Stimulated activated CD8-positive, alpha-beta memory T cell treated with anti-CD3 and anti-CD28 coated beads, Interleukin-15, amount 100 ng/mL, for 4 hours (primary cell): Measurements from ENCODE around the gene FNBP1L.
"Not testable (repeated sequence)": the region's sequence is repeated elsewhere in the genome, so short reads cannot be mapped to it uniquely, and the experiment has no call there.

ENCODE experiments used
- DNase-seq, 2 donors: peaks; one replicate each; pipeline ENCODE4 v3.0.0-alpha.2; 2020; ENCODE audit warnings: low read depth in 2 of 2

FNBP1L gene

DNA sequence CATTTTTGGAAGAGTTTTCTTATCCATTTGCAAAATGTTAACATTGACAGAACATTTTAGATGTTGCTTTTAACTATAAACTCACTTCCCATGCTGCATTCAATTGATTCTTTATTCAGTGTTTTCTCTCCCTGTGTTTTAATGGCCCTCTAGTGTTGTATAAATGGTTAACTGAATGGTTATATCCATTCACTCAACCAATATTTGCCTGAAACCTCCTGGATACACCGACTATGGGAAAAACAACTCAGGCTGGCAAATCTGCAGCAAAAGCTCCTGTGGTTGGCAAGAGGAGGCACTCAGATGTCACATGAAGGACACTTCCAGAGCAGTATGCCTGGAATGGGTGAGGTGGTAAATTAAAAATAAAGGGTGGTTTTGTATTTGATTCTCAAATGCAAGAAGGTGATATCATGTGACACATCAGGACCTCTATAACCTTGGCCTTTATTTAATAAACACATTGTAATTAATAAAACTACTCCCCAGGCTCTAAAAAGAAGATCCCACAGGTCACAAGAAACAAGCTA is 126.1 kb downstream of the FNBP1L start:
- no peak for DNase-seq

GRCh38 chr1:93574511-93574910 is 126.6 kb downstream of the FNBP1L start:
- no peak for DNase-seq

- DNase-seq: no peak
These were observed 127.1 kb downstream of the FNBP1L start for GRCh38 chr1:93574991-93575390.

DNA sequence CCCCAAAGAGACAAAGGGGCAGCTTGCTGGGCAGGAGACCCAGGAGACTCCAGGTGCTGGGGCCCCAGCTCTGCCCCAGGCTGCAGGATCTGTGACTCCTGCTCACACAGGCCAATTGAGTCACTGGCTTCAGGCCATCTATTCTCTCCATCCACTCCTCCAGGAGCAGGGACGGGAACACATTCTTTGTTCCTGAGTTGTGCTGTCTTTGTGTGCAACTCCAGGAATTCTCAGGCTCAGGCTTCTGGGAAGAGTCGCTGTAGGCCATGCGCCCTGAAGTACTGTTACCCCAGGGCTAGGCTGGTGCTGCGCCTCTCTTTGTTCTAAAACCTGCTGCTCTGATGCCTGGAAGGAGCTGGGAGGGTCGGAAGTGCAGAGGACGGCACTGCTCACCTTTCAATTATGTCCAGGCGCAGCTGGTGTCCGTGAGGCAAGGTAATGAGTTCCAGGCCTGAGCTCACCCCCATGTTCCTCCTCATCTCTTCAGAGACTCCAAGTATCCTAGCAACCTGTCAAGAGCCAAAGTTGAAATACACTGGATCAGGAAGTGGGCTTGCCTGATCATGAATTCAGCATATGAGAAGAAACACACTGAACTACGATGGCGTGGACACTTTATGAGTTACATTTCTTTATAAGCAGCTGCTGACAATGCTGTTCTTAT is 127.8 kb downstream of the FNBP1L start:
- DNase-seq: no peak

DNA sequence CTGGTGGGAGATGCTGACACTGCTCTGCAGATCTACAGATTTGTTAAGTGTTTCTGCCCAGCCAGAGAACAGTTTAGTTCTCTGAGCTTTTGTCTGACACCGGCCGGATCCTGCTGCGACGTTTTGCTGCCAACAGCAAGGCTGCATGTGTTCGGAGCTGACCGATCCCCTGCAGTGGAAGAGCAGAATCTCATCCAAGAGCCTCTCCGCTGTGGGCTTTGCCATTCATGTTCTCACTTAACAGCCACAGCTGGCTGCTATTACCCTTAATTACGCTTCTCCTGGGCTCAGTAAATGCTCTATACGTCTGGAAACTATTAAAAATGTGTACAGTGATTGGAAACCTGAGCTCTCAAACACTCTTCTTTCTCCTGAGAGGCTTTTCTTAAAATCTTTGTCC is 128.4 kb downstream of the FNBP1L start:
- DNase-seq: no peak

- no peak for DNase-seq
These were observed 128.8 kb downstream of the FNBP1L start for GRCh38 chr1:93576746-93577145.

- DNase-seq: no peak
These were observed 129.9 kb downstream of the FNBP1L start for GRCh38 chr1:93577536-93578432.

- DNase-seq: no peak
These were observed 130.5 kb downstream of the FNBP1L start for GRCh38 chr1:93578433-93578830.

- no peak for DNase-seq
These were observed 131.2 kb downstream of the FNBP1L start for GRCh38 chr1:93578911-93579825.

GRCh38 chr1:93579891-93580290 is 132.0 kb downstream of the FNBP1L start:
- DNase-seq: no peak

- DNase-seq: no peak
These were observed 134.3 kb downstream of the FNBP1L start for GRCh38 chr1:93581917-93582850.

DNA sequence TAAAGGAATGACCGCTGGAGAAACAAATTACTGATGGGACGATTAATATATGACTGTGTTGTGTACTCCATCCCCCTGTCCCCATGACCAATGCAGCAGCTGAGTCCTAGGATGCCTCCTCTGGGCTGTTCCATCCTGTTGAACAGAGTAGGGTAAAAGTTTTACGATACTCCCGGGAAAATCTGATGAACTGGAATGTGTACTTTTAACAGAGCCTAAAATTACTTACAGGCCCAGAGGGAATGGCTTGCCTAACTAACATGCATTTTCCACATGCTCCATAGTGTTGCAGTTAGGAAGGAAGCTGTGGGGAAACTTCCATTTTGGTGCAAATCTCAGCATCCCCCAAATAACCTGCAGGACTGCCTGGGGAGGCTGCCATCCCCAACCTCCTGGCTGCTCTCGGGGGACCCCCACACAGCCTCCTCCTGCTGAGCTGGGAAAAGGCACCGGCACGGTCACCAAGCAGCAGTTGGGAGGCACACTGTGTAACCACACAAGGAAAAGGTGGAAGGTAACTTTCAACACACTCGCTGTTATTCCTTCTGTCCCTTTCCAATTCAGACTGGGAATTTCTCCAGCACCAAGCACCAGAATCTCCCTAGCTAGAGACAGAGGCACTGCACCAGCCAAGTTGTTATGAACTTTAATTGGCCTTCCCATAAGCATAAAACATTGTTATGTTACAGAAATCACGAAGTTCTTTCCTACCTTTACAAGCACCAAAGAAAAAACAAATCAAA is 136.5 kb downstream of the FNBP1L start:
- no peak for DNase-seq

- no peak for DNase-seq
These were observed 137.4 kb downstream of the FNBP1L start for GRCh38 chr1:93585059-93585966.

DNA sequence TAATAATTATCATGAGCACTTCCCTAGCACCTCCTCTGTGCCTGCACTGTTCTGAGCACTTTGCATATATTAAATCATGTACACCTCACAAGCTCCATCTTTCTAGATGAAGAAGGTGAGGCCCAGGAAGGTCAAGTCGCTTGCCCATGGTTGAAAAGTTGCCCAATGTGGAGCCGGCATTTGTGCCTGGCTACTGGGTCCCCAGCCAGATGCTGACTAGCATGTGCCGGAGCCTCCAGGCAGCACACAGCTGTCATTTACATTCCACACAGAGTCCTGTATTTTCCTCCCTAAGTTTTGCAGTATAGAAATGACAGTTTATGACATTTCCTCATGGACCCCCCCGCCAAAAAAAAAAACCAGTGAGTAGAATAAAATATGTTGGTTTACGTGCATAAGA is 139.4 kb downstream of the FNBP1L start:
- DNase-seq: no peak

DNA sequence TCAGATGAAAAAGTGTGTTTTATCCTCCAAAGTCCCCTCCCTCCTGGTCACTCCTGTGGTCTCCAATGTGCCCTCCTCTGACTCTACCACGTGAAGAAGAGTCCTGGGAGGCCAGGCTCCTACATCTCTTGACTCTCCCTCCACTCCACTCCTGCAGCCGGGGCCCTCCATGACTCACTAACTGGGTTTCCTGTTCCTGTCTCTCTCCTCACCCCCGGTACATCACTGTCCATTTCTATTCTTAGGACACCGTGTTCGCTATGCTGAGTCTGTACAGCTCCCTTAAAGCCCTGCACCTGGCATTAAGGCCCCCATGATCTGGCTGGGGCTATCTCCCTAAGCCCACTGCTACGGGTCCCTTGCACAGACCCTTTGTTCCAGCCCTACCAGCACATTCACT is 140.3 kb downstream of the FNBP1L start:
- no peak for DNase-seq

GRCh38 chr1:93588955-93589354 is 141.0 kb downstream of the FNBP1L start:
- DNase-seq: no peak

GRCh38 chr1:93591291-93591675 is 143.4 kb downstream of the FNBP1L start:
- not testable (repeated sequence) for DNase-seq

- DNase-seq: no peak
These were observed 144.0 kb downstream of the FNBP1L start for GRCh38 chr1:93591676-93592550.
